Rectal smooth muscle tissue (tissue), 1 donor: ENCODE measurements around the gene FANCL.
"Not testable (repeated sequence)": the region's sequence is repeated elsewhere in the genome, so short reads cannot be mapped to it uniquely, and the experiment has no call there.

Experiments
- H3K27ac ChIP-seq: one replicate; pipeline ENCODE4 v1.7.0; 2013; ENCODE audit warnings: low read depth, low read length, inconsistent platforms
- H3K27me3 ChIP-seq: one replicate; pipeline ENCODE4 v1.7.0; 2013; ENCODE audit warnings: low read length; ENCODE audit not compliant: control insufficient read depth, insufficient read depth
- H3K36me3 ChIP-seq: one replicate; pipeline ENCODE4 v1.7.0; 2013; ENCODE audit warnings: low read length; ENCODE audit not compliant: control insufficient read depth, insufficient read depth
- H3K4me1 ChIP-seq: one replicate; pipeline ENCODE4 v1.7.0; 2013; ENCODE audit warnings: low read length; ENCODE audit not compliant: control insufficient read depth, insufficient read depth
- H3K4me3 ChIP-seq: one replicate; pipeline ENCODE4 v1.7.0; 2013; ENCODE audit warnings: low read length
- H3K9ac ChIP-seq: one replicate; pipeline ENCODE4 v1.7.0; 2013; ENCODE audit warnings: low read length

Gene FANCL

DNA sequence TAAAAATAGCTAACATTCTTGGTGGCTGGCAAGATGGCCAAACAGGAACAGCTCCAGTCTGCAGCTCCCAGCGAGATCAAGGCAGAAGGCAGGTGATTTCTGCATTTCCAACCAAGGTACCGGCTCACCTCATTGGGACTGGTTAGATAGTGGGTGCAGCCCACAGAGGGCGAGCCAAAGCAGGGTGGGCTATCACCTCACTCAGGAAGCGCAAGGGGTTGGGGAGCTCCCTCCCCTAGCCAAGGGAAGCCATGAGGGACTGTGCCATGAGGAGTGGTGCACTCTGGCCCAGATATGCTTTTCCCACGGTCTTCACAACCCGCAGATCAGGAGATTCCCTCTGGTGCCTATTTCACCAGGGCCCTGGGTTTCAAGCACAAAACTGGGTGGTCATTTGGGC is 73.0 kb downstream of the FANCL start:
- not testable (repeated sequence) for H3K9ac ChIP-seq, H3K27ac ChIP-seq, H3K27me3 ChIP-seq, H3K4me3 ChIP-seq, H3K36me3 ChIP-seq, H3K4me1 ChIP-seq

DNA sequence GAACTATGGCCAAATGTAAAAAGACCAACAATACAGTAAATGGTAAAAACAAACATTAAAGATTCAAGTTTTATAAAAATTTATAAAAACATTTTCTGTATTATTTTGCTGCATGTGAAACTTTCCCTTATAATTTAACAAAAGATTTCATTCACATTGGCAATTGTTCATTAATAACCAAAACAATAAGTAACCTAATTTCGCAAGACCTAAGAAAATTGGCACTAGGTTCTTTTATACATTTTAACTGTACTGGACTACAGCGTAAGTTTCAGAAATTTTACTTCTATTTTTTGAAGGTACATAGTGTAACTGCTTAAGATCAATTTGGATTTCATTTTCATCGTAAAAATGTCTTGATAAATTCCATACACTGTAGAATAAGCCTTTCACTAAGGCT is 77.2 kb downstream of the FANCL start:
- H3K36me3 ChIP-seq: no peaks in the 10 kb centered on the region
- no peak overlapping the region for H3K9ac ChIP-seq
- no peaks in the 10 kb centered on the region for H3K27me3 ChIP-seq
- no peaks in the 10 kb centered on the region for H3K4me1 ChIP-seq
- no peak overlapping the region for H3K27ac ChIP-seq
- no peak overlapping the region for H3K4me3 ChIP-seq

- Histone ChIP-seq H3K27me3 (no peaks in the 10 kb centered on the region), H3K4me3 (no peak overlapping the region), H3K9ac (no peak overlapping the region), H3K27ac (no peak overlapping the region), H3K36me3 (no peaks in the 10 kb centered on the region), H3K4me1 (no peaks in the 10 kb centered on the region)
Observed at GRCh38 chr2:58158481-58158880, 82.6 kb downstream of the FANCL start.

DNA sequence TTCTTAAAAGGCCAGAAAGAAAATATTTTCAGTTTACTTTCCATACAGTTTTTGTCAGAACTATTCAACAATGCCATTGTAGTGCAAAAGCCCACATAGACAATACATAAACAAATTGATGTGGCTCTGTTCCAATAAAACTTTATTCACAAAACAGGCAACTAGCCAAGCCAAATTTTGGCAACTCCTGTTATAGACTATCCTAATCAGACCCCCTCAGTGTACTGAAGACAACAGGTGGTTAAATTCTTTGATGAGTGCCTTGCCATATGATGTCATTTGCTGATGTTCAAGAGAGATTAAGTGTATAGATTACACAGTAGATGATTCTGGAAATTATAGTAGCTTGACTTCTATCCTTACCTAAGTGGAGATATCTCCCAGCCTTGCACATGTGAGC is 83.4 kb downstream of the FANCL start:
- Histone ChIP-seq H3K27me3 (no peaks in the 10 kb centered on the region), H3K9ac (no peak overlapping the region), H3K36me3 (no peaks in the 10 kb centered on the region), H3K4me1 (no peaks in the 10 kb centered on the region), H3K4me3 (no peak overlapping the region), H3K27ac (no peak overlapping the region)

GRCh38 chr2:58156780-58157179 is 84.3 kb downstream of the FANCL start:
- Histone ChIP-seq H3K9ac (no peak overlapping the region), H3K27ac (no peak overlapping the region), H3K36me3 (no peaks in the 10 kb centered on the region), H3K4me3 (no peak overlapping the region), H3K27me3 (no peaks in the 10 kb centered on the region), H3K4me1 (no peaks in the 10 kb centered on the region)

- H3K36me3 ChIP-seq: no peaks in the 10 kb centered on the region
- H3K4me3 ChIP-seq: no peak overlapping the region
Observed at GRCh38 chr2:58155160-58155778, 85.9 kb downstream of the FANCL start.

GRCh38 chr2:58146707-58147106 is 94.4 kb downstream of the FANCL start:
- Histone ChIP-seq H3K27me3 (no peaks in the 10 kb centered on the region), H3K4me1 (no peaks in the 10 kb centered on the region), H3K36me3 (no peaks in the 10 kb centered on the region), H3K9ac (no peak overlapping the region), H3K27ac (no peak overlapping the region), H3K4me3 (no peak overlapping the region)

More at GRCh38 chr2:58155160-58155778, 85.9 kb downstream of the FANCL start:
- H3K4me1 ChIP-seq: no peaks in the 10 kb centered on the region
- H3K9ac ChIP-seq: no peak overlapping the region
- no peaks in the 10 kb centered on the region for H3K27me3 ChIP-seq
- H3K27ac ChIP-seq: no peak overlapping the region

GRCh38 chr2:58145769-58146168 is 95.4 kb downstream of the FANCL start:
- not testable (repeated sequence) for H3K4me1 ChIP-seq, H3K9ac ChIP-seq, H3K4me3 ChIP-seq, H3K27me3 ChIP-seq, H3K36me3 ChIP-seq, H3K27ac ChIP-seq

GRCh38 chr2:58140508-58141072 is 100.5 kb downstream of the FANCL start:
- Histone ChIP-seq H3K9ac (no peak overlapping the region), H3K36me3 (no peaks in the 10 kb centered on the region), H3K27me3 (no peaks in the 10 kb centered on the region), H3K4me1 (no peaks in the 10 kb centered on the region), H3K27ac (no peak overlapping the region), H3K4me3 (no peak overlapping the region)

GRCh38 chr2:58138396-58139030 is 102.6 kb downstream of the FANCL start:
- H3K4me3 ChIP-seq: no peak overlapping the region
- no peak overlapping the region for H3K9ac ChIP-seq
- H3K27ac ChIP-seq: no peak overlapping the region
- H3K27me3 ChIP-seq: no peaks in the 10 kb centered on the region
- no peaks in the 10 kb centered on the region for H3K4me1 ChIP-seq
- no peaks in the 10 kb centered on the region for H3K36me3 ChIP-seq

DNA sequence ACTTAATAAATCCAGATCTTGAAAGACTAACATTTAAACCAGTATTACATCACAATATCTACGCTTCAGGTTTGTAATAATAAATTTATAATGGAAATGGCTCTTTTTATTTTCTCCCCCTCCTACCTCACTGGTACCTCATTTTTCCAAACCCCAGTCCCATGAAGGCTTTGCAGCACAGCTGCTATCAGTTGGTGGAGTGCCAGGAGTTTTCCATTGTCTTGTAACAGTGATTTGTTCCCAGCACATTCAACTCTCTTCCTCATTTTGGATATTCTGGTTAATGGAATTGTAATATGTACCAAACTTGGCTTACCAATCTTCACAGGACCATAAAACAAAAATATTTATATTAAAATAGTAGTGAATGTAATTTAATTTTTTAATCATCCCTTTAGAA is 103.3 kb downstream of the FANCL start:
- Histone ChIP-seq H3K27ac (no peak overlapping the region), H3K9ac (no peak overlapping the region), H3K4me3 (no peak overlapping the region), H3K27me3 (no peaks in the 10 kb centered on the region), H3K36me3 (no peaks in the 10 kb centered on the region), H3K4me1 (no peaks in the 10 kb centered on the region)

DNA sequence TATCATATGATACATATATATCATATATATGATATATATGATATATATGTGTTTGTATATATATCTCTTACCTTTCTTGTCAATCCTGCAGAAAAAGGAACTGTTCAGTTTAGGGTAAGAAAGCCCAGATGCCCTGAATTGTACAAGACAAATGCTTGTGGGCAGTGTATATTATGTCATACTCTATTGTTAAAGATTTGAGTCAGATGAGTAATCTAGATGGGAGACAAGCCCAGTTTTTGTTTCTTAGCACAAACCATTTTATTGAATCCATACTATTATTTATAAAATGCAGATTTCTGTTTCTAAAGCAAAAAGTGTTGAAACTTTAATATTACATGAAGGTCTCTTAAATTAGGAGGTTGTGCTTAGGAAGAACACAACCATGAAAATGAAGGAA is 103.9 kb downstream of the FANCL start:
- H3K27ac ChIP-seq: no peak overlapping the region
- H3K36me3 ChIP-seq: no peaks in the 10 kb centered on the region
- H3K4me3 ChIP-seq: no peak overlapping the region
- H3K9ac ChIP-seq: no peak overlapping the region
- H3K4me1 ChIP-seq: no peaks in the 10 kb centered on the region
- no peaks in the 10 kb centered on the region for H3K27me3 ChIP-seq

DNA sequence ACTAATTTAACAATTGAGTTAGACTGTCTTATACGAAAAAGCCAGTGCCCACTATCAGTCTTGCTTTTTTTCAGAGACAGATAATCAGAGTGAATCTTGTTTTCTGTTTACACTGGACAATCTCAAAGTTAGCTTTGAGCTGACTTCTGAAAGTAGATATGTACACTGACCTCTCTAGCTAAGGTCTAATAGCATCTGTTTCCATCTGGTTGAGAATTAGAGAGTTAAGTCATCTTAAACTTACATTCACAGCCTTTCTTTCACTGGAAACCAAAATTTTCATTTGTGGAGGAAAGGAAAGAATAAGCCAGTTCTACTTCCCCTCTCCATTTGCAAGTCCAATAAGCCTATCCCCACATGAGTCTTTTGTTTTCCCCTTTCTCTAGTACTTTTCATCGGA is 105.3 kb downstream of the FANCL start:
- Histone ChIP-seq H3K36me3 (no peaks in the 10 kb centered on the region), H3K9ac (no peak overlapping the region), H3K27ac (no peak overlapping the region)

More for the DNA sequence above, 105.3 kb downstream of the FANCL start:
- Histone ChIP-seq H3K27me3 (no peaks in the 10 kb centered on the region), H3K4me3 (no peak overlapping the region), H3K4me1 (peaks cover 7% of the 10 kb centered on the region)
